ENCODE data around the gene HCN2. TPM values are rescaled to one million over a fixed set of nuclear protein-coding genes. Genes with fewer than 3 reads are reported as not detected.
"Not testable (repeated sequence)": the region's sequence is repeated elsewhere in the genome, so short reads cannot be mapped to it uniquely, and the experiment has no call there.

Gene HCN2
- total RNA-seq, 1 experiment from 2014 or later: 4.6 TPM

GRCh38 chr19:584240-585001, 5.3 kb upstream of the HCN2 start:
- no peak for DNase-seq (ENCODE audit: low spot score)

DNA sequence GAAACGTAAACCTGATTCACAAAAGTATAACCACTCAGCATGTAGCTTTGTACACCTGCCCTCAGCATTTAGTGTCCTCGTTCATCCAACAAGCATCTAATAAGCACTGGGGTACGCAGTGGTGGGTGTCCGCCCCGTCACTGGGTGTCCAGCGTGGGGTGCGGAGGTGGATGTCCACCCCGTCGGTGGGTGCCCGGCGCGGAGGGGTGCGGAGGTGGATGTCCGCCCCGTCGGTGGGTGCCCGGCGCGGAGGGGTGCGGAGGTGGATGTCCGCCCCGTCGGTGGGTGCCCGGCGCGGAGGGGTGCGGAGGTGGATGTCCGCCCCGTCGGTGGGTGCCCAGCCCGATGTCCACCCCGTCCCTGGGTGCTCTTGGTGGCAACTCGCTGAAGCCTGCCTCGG, 4.5 kb upstream of the HCN2 start:
- not testable (repeated sequence) for DNase-seq (ENCODE audit: low spot score)

DNA sequence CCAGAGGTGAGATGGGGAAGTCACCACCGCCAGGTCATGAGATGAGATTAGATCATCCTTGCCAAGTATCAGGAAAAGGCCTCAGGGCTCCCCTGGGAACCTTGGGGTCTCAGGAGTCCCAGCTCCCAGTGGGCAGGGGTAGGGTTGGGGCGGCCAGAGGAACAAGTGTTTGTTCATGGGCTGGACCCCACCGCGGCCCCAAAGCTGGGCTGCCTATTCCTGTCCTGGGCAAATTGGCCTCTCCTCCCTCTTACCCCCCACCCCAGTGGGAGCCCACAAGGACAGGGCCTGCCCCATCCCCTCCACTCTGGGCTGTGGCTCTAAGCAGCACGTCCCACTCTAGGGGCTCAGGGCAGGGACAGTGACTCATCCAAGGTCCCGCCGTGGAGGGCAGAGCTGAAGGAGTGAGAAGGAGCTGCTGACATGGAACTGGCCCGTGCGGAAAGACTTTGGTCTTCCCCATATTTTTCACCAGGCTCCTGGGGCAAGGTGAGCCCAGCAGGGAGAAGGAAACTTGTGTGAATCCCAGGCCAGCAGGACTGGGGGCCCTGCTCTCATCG, 4.0 kb upstream of the HCN2 start:
- no peak for DNase-seq (ENCODE audit: low spot score)

GRCh38 chr19:588093-588740, 1.5 kb upstream of the HCN2 start:
- peak; percentile 93 for DNase-seq (ENCODE audit: low spot score)

DNA sequence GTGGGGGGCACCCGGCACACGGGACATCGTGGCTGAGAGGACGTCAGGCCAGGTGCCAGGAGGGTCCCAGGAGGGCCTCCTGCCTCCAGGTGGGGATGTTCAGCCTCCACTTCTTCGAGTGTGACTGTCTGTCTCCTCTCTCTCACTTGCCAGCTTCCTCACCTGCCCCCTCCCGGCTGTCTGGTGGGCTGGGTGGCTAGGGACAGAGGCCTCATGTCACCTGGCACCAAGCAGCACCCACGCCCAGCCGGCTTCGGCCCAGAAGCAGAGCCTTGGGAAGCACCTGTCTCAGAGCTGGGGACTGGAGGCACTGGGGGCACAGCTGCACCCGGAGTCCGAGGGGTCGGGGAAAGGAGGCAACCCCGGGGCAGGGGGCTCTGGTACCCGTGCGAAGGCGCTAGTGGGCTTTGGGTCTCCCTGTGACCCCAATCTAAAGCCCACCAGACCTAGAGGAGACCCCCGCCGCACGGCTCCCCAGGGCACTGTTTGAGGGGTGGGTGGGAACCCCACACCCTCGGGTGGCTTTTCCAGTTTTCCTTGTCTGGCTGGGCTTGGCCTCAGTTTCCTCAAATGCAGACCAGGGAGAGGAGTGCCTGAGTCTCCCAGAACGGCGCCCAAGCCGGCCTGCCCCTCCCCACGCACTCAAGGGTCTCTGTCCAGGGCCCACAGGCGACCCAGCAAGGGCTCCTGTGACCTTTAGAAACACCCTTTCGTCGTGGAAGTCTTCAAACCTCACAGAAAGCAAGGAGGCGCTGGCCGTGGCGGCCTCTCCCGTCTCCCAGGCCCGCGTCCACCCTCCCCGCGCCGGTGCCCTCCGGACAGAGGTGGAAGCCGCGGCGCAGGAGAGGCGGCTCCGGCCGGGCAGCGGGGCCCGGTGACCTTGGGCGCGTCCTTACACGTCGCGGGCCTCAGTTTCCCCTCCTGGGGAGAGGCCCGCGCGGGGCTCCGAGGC, 664 bp upstream of the HCN2 start:
- no peak for DNase-seq (ENCODE audit: low spot score)

GRCh38 chr19:590396-590745, 690 bp downstream of the HCN2 start:
- no peak for DNase-seq (ENCODE audit: low spot score)

- no peak for DNase-seq (ENCODE audit: low spot score)
These were observed 1.0 kb downstream of the HCN2 start for GRCh38 chr19:590750-591098.

DNA sequence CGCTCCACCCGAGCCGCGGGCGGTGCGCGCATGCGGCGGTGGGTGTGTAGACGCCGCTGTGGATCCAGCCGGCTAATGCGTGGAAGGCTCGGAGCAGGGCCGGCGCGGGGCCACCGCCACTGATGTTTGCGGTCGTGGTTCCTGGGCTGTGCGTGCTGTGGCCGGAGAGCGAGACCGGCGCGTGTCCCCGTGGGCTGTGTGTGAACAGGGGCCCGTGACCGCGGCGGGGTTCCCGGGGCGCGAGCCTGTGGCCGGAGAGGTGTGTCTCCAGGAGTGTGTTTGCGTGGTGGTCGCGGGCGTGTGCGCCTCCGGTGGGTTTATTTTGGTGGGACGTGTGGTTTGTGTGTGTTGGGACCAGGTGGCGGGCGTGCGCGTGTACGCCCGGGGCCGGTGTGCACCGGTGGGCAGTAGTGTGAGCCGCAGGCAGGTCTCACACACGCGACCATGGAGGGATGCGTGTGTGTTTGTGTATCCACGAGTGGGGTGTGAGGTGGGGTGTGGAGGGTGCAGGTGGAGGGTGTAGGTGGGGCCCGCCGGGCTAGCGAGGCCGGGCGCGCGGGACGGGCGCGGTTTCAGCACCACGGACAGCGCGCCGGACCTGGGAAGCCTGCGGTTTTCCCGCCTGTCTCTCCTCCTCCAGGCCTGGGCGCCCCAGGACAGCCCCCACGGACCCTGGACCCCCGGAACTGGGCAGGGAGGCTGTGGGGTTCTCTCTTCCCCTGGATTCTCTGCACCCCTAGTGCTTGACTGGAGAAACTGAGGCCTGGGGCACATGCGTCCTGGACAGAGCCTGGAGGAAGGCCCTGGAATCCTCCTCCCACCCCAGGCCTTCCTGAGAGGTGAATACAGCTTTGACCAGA, 1.6 kb downstream of the HCN2 start:
- DNase-seq (ENCODE audit: low spot score): no peak

- DNase-seq (ENCODE audit: low spot score): no peak
These were observed 2.4 kb downstream of the HCN2 start for GRCh38 chr19:592101-592500.

GRCh38 chr19:593055-593454, 3.4 kb downstream of the HCN2 start:
- DNase-seq (ENCODE audit: low spot score): no peak

GRCh38 chr19:593505-593904, 3.8 kb downstream of the HCN2 start:
- no peak for DNase-seq (ENCODE audit: low spot score)

DNA sequence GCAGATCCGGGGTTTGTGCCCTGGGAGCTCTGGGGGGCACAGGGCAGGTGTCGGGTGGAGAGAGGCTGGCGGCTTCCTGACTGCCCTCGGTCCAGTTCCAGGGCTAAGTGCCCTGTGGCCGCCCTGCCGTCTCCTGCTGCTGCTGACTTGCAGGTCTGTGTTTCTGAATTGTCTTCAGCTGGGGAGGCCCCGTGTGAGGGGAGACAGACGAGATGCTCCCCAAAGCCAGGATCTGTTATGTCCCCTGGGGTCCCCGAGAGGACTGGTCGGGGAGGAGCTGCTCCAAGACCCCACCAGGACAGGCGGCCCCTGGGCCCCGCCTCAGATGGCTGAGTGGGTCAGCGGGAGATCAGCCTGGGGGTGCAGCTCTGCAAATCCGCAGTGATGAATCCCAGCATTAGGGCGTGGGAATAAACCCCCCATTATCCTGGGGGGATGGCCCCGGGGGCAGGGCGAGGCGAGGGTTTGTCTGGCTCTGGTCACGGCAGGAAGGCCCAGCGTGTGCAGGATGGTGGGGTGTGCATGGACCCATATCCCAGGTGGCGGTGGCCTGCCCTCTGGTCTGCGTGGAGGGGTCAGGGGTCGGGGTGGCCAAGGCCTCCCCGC, 4.7 kb downstream of the HCN2 start:
- no peak for DNase-seq (ENCODE audit: low spot score)

DNA sequence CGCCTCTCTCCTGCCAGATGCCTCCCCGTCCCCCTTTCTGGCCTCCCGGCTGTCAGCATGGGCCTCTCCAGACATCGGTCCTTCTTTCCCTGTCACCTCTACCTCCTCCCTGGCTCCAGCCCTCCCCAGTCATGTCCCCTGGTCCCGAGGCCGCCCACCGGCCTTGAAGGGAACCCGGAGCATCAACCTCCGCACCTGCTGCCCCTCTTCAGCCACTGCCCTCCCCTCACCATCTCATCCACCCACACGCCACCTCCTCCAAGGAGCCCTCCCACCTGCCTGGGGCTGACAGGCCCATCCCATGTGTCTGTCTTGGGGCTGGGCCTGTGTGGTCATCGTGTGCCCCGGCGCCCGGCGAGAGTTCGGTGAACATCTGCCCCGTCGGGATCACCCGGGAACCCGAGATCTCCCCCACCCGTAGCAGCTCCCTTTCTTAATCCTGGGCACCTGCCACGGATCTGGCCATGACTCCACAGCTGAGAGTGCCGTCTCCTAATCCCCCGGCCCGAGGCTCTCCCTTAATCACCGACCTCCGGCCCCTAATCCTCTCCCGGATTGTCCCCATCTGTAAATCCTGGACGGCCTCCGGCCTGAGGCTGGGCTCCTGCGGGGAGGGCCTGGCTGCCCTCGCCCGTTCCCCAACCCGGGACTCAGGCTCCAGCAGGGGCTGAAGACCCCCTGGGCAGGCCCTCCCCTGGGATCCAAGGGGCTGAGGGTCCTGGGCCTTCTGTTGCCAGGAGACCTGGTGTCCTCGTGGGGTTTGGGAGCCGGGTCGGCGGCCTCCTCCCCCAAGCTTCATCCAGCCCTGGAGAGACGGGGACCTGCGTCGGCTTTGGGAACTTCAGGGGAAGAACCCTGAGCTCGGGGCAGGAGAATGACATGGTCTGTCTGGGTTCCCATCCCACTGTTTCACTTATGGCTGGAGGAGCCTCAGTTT, 5.9 kb downstream of the HCN2 start:
- no peak for DNase-seq (ENCODE audit: low spot score)

- no peak for DNase-seq (ENCODE audit: low spot score)
These were observed 6.6 kb downstream of the HCN2 start for GRCh38 chr19:596263-596655.

DNA sequence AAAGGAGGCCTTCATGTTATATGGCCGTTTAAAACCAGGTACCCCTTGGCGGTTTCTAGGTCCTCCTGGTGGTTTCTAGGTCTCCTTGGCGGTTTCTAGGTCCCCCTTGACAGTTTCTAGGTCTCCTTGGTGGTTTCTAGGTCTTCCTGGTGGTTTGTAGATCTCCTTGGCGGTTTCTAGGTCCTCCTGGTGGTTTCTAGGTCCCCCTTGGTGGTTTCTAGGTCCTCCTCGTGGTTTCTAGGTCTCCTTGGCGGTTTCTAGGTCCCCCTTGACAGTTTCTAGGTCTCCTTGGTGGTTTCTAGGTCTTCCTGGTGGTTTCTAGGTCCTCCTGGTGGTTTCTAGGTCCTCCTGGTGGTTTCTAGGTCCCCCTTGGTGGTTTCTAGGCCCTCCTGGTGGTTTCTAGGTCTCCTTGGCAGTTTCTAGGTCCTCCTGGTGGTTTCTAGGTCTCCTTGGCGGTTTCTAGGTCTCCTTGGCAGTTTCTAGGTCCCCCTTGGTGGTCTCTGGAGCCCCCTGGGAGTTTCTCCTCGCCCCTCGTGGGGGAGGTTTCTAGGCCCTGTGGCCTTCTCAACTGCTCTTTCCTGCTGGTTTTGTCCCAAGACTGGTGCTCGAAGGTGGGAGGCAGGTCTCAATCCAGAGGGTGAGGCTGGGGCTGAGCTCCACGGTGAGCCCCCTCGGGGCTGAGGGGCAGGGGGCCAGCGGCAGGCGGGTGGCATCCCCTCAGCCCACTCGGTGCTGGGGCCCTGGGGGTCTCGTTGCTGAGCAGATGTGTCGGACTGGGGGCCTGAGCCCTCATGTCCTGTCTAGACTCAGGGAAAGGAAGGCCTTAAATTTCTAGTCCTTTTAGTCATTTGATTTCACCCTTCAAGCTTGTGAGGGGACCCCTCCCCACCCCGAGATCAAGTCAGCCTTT, 8.0 kb downstream of the HCN2 start:
- no peak for DNase-seq (ENCODE audit: low spot score)

- DNase-seq (ENCODE audit: low spot score): no peak
These were observed 11.6 kb downstream of the HCN2 start for GRCh38 chr19:601310-601709.

GRCh38 chr19:601790-602189, 12.1 kb downstream of the HCN2 start:
- no peak for DNase-seq (ENCODE audit: low spot score)

DNA sequence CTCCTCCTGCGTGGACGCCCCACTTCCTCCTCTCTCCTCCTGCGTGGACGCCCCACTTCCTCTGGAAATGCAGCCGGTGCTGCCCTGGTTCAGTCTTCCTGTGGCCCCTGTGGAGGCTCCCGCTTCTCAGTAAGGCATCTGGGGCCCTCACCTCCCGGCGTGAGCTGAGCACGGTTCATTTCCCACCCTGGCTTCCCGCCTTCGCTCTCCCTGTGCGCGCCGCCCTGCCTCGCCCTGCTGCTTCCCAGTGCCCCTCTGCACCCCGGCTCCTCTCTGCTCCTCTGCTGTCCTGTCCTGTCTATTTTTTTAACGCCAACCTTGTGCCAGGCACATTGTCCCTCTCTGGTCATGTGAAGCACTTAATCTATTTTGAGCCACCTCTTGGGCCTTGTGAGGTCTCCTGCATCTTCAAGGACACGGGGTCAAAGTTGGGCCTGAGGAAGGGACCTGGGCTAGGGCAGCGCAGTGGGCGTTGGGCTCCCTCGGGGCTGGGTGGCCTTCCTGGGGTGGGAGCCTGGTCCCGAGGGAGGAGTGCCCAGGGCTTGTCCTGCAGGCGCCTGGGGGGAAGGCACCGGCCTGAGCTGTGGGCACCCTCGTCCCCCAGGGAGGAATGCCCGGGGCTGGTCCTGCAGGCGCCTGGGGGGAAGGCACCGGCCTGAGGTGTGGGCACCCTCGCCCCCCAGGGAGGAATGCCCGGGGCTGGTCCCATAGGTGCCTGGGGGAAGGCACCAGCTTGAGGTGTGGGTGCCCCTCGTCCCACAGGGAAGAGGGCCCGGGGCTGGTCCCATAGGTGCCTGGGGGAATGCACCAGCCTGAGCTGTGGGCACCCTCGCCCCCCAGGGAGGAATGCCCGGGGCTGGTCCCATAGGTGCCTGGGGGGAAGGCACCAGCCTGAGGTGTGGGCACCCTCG, 13.0 kb downstream of the HCN2 start:
- no peak for DNase-seq (ENCODE audit: low spot score)
